Smooth muscle cell of the brain vasculature (primary cell): ENCODE results near the gene BTBD18.
"Not testable (repeated sequence)": the region's sequence is repeated elsewhere in the genome, so short reads cannot be mapped to it uniquely, and the experiment has no call there.

Source experiments
- DNase-seq: peaks from one replicate; pipeline ENCODE4 v3.0.0-alpha.2; 2012; ENCODE audit warnings: low read depth, low spot score

BTBD18 gene

DNA sequence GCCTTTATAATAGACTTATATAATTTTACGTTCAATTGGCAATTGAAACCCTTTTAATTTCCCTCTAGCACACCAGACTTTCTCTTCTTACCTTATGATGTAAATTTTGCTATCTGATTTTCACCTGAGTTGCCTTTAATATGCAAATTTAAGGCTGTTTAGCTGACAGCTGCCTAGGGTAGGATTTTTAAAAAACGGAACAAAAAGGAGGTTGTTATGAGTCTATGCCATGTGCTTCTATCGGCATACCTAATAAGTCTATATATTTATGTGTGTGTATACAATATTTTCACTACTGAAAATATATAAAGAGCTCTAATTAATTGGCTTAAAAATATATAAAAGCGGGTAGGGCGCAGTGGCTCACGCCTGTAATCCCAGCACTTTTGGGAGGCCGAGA is 22.1 kb downstream of the BTBD18 start:
- no peak for DNase-seq

DNA sequence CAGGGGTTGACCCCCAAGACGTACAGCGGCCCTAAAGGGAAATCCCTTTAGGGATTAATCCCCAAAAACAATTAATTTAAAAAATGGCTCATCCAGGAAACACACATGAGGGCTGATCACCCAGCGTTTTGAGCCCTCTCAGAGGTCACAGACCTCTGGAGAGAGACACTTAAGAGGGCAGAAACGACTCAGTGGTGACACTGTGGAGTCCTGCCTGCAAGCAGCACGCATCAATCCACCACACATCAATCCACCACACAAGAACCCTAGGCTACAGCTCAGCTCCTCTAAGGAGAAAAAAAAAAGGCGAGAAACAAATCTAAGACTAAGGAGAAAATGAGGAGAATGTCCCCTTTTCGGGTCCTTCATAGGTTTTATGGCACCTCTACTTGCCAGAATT is 22.8 kb downstream of the BTBD18 start:
- no peak for DNase-seq

DNA sequence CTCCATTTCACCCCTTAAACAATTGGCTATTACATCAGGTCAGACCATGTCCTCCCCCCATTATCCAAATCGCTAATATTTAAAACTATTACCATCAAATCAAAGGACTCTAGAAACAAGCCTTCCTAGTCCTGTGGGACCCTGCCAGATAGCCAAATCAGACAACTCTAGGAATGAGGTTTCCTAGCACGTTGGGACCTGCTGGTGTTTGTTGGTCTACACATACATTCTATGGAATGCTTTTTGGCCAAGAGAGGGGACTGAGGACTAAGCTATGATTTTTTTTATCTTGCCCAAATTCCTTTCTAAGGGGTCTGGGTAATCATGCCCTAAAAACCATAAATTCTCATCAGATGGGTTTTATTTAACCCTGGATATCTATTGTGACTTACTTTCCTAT is 24.4 kb downstream of the BTBD18 start:
- DNase-seq = no peak

- DNase-seq = not testable (repeated sequence)
These were observed 34.9 kb downstream of the BTBD18 start for GRCh38 chr11:57716726-57717125.

GRCh38 chr11:57713835-57714234 is 37.8 kb downstream of the BTBD18 start:
- no peak for DNase-seq

DNA sequence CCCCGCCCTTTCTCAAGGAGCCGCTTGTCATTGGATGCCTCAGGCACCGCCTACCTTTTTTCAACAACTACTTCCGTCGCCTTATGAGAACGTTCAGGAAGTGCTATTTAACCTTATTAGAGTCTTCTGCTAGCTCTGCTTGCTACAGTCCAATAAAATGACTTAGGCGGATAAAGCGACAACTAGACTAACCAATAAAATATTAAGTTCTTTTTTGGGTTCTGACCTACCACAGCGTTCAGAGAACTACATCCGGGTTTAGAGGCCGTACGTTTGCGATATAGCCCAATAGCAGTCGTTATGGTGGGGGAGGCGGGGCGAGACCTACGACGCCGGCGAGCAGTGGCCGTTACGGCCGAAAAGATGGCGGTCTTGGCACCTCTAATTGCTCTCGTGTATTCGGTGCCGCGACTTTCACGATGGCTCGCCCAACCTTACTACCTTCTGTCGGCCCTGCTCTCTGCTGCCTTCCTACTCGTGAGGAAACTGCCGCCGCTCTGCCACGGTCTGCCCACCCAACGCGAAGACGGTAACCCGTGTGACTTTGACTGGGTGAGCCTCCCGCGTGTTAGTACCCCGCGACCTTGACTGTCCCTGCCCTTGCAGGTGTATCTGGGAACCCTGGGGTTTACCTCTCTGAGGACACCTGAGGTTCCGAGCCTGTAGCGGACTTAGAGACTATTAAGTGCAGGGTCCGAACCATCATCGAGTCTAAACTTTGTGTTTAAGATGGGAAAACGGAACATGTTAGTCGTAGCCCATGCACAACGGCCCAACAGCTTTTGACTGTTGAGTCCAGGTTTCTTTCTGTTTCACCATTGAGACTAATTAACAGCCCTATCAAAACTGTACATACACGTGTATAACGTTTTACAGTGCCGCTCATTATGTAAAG is 39.1 kb downstream of the BTBD18 start, which contains the start of gene TMX2:
TSS of gene TMX2 (plus strand) at position 338 of the 895 bp plus-strand sequence. CDS start at position 364, 26 bp downstream.
- peak; percentile 95 for DNase-seq

DNA sequence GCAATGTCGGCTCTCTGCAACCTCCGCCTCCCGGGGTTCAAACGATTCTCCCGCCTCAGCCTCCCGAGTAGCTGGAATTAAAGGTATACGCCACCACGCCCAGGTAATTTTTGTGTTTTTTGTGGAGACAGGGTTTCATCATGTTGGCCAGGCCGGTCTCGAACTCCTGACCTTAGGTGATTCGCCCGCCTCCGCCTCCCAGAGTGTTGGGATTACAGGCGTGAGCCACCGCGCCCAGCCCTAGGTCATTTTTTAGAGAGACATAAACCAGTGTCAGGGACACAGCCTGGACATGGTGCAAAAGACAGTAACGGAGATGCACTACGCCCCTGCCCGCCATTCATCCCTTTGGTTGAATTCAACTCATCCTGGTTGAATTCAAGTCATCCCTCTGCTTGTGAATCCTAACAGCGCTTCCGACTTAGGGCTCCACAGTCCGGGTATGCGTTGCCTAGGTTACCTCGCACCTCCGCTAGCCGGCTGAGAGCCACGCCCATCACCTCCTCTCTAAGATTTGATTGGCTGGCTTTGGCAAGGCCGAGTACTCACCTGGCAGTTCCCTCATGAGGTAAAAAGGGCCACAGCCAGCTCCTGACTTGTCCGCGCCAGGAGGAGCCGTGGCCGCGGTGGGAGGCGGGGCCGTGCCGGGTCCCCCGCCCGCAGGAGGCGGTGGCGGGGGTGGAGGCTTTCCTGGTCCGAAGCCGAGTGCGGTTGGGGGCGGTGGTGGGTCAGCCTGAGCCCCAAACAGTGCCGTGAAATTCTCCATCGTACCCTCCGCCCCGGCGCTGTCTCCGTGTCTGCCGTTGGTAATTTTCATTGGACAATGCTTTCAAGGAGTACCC is 40.0 kb downstream of the BTBD18 start, which contains the start of gene MED19:
TSS of gene MED19 (minus strand) at position 802 of the 842 bp plus-strand sequence. CDS start at position 766, 36 bp downstream.
- DNase-seq = peak; percentile 18

- DNase-seq = no peak
These were observed 41.7 kb downstream of the BTBD18 start for GRCh38 chr11:57709802-57710367.

- not testable (repeated sequence) for DNase-seq
These were observed 46.2 kb downstream of the BTBD18 start for GRCh38 chr11:57705432-57705831.

DNA sequence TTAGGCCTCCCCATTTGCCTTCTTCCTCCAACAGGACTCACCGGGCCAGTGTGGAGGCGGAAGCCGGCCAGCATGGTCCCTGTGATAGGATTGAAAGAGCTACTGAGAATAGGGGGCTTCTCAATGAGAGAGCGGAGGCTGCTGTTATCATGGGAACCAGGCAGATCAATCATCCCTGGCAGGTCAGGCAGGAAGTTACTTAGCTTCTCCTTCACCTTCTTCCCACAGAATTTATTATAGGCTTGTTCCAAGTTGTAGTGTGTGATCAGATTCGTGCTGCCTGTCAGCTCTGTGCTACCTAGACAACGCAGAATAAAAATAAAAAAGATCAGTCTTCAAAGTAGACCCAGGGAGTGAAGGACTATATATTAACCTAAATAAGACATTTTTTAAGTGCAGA is 46.7 kb downstream of the BTBD18 start:
- DNase-seq = no peak

GRCh38 chr11:57703341-57703740 is 48.3 kb downstream of the BTBD18 start:
- DNase-seq = no peak

DNA sequence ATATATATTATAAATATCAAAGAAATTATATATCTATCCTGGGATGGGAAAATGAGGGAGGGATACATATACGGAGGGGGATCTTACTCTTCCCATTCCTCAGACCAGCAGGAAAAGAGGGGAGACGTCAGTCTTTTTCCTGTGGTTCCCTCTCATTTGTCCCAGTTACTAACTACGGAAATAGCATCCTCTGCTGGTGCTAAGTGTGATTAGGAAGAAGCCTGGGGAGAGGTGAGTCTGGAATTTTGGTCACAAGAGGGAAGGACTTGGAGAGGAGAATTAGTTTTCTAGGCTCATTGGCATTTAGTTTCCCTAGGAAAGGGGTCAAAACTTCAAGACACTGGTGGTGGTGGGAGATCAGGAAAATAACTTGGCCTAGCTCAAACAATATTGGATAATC is 51.2 kb downstream of the BTBD18 start:
- no peak for DNase-seq

- DNase-seq = no peak
These were observed 51.8 kb downstream of the BTBD18 start for GRCh38 chr11:57699813-57700212.

GRCh38 chr11:57698843-57699365 is 52.7 kb downstream of the BTBD18 start:
- no peak for DNase-seq
